ENCODE results near the gene LIPK.

The LIPK gene

GRCh38 chr10:88763441-88763840 is 57.4 kb downstream of the LIPK start:
- H3K27me3 ChIP-seq (ENCODE audit: low read depth, low read length) = no peaks in the 10 kb centered on the region
- H3K79me2 ChIP-seq (ENCODE audit: low read length) = peaks cover 15% of the 10 kb centered on the region

GRCh38 chr10:88764110-88764509 is 58.1 kb downstream of the LIPK start:
- Histone ChIP-seq H3K9me3 (ENCODE audit: insufficient read depth, low read length) (no peaks in the 10 kb centered on the region), H3K36me3 (replicated peaks; ENCODE audit: low read depth, low read length) (peaks cover 51% of the 10 kb centered on the region), H3K4me1 (ENCODE audit: low read length) (peaks cover 87% of the 10 kb centered on the region), H3K4me2 (ENCODE audit: low read length) (peak overlapping the region; percentile 56), H4K20me1 (ENCODE audit: insufficient read depth, low read length) (no peaks in the 10 kb centered on the region), H3K9ac (ENCODE audit: low read length) (peak overlapping the region; percentile 70), H3K27ac (ENCODE audit: low read length) (peak overlapping the region; percentile 99), H3K4me3 (ENCODE audit: low read length) (peak overlapping the region; percentile 26; the same call in 1 of the 2 replicates), H2AFZ (ENCODE audit: low read depth, low read length) (no peak overlapping the region), H3K27me3 (ENCODE audit: low read depth, low read length) (no peaks in the 10 kb centered on the region), H3K79me2 (ENCODE audit: low read length) (peaks cover 15% of the 10 kb centered on the region)
- no peak for TF ChIP-seq EZH2phosphoT487 (IDR thresholded peaks at IDR 0.05; ENCODE audit: low read depth)

More at GRCh38 chr10:88763441-88763840, 57.4 kb downstream of the LIPK start:
- no peak overlapping the region for H2AFZ ChIP-seq (ENCODE audit: low read depth, low read length)
- H3K4me1 ChIP-seq (ENCODE audit: low read length) = peaks cover 93% of the 10 kb centered on the region
- peak overlapping the region; percentile 26; the same call in 1 of the 2 replicates for H3K4me3 ChIP-seq (ENCODE audit: low read length)
- no peak for TF ChIP-seq EZH2phosphoT487 (IDR thresholded peaks at IDR 0.05; ENCODE audit: low read depth)
- no peaks in the 10 kb centered on the region for H4K20me1 ChIP-seq (ENCODE audit: insufficient read depth, low read length)
- peak overlapping the region; percentile 99 for H3K27ac ChIP-seq (ENCODE audit: low read length)
- H3K9me3 ChIP-seq (ENCODE audit: insufficient read depth, low read length) = no peaks in the 10 kb centered on the region
- H3K36me3 ChIP-seq (replicated peaks; ENCODE audit: low read depth, low read length) = peaks cover 45% of the 10 kb centered on the region
- peak overlapping the region; percentile 70; the same call in 1 of the 2 replicates for H3K9ac ChIP-seq (ENCODE audit: low read length)
- peak overlapping the region; percentile 56 for H3K4me2 ChIP-seq (ENCODE audit: low read length)

GRCh38 chr10:88765816-88766215 is 59.8 kb downstream of the LIPK start:
- TF ChIP-seq EZH2phosphoT487 (IDR thresholded peaks at IDR 0.05; ENCODE audit: low read depth) (no peak), CTCF (IDR thresholded peaks at IDR 0.05; ENCODE audit: low read depth, low read length) (no peak)
- no peaks in the 10 kb centered on the region for H3K9me3 ChIP-seq (ENCODE audit: insufficient read depth, low read length)
- H3K27me3 ChIP-seq (ENCODE audit: low read depth, low read length) = no peaks in the 10 kb centered on the region
- H4K20me1 ChIP-seq (ENCODE audit: insufficient read depth, low read length) = no peaks in the 10 kb centered on the region
- H3K9ac ChIP-seq (ENCODE audit: low read length) = peak overlapping the region; percentile 74; the same call in 1 of the 2 replicates
- peaks cover 64% of the 10 kb centered on the region for H3K36me3 ChIP-seq (replicated peaks; ENCODE audit: low read depth, low read length)
- H2AFZ ChIP-seq (ENCODE audit: low read depth, low read length) = no peak overlapping the region
- peaks cover 14% of the 10 kb centered on the region for H3K79me2 ChIP-seq (ENCODE audit: low read length)
- H3K4me2 ChIP-seq (ENCODE audit: low read length) = 0 out of 2 replicates have a peak overlapping the region, but pooled peaks have one; percentile 11
- peak overlapping the region; percentile 99 for H3K27ac ChIP-seq (ENCODE audit: low read length)
- no peak overlapping the region for H3K4me3 ChIP-seq (ENCODE audit: low read length)
- H3K4me1 ChIP-seq (ENCODE audit: low read length) = peaks cover 74% of the 10 kb centered on the region

DNA sequence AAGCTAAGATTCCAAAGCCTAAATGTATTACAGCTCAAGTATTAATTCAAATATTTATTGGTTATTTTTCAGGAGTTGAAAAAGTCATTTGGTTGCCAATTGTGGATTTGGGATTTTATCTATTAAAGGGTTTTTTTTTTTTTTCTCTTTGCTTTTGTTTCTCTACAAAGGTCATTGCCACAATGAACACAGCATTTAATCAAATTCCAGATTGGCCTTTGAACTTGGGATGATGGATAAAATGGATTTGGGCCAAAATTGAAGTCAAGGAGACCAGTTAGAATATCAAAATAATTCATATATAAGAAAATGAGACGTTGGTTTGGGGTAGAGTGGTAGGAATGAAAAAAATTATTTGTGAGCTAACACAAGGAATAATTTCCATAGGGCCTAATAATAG is 63.3 kb downstream of the LIPK start:
- no peak overlapping the region for H3K4me2 ChIP-seq (ENCODE audit: low read length)
- no peak overlapping the region for H2AFZ ChIP-seq (ENCODE audit: low read depth, low read length)
- peaks cover 72% of the 10 kb centered on the region for H3K36me3 ChIP-seq (replicated peaks; ENCODE audit: low read depth, low read length)
- no peak overlapping the region for H3K9ac ChIP-seq (ENCODE audit: low read length)
- H3K27ac ChIP-seq (ENCODE audit: low read length) = no peak overlapping the region
- H3K27me3 ChIP-seq (ENCODE audit: low read depth, low read length) = no peaks in the 10 kb centered on the region
- H3K79me2 ChIP-seq (ENCODE audit: low read length) = no peaks in the 10 kb centered on the region
- TF ChIP-seq CTCF (IDR thresholded peaks at IDR 0.05; ENCODE audit: low read depth, low read length) = no peak
- TF ChIP-seq EZH2phosphoT487 (IDR thresholded peaks at IDR 0.05; ENCODE audit: low read depth) = no peak
- peaks cover 38% of the 10 kb centered on the region for H3K4me1 ChIP-seq (ENCODE audit: low read length)
- no peaks in the 10 kb centered on the region; the same call in 1 of the 2 replicates for H3K9me3 ChIP-seq (ENCODE audit: insufficient read depth, low read length)
- no peaks in the 10 kb centered on the region for H4K20me1 ChIP-seq (ENCODE audit: insufficient read depth, low read length)
- no peak overlapping the region for H3K4me3 ChIP-seq (ENCODE audit: low read length)

GRCh38 chr10:88781206-88781605 is 75.2 kb downstream of the LIPK start:
- Histone ChIP-seq H3K4me1 (ENCODE audit: low read length) (peaks cover 6% of the 10 kb centered on the region), H3K36me3 (replicated peaks; ENCODE audit: low read depth, low read length) (peaks cover 22% of the 10 kb centered on the region), H3K9ac (ENCODE audit: low read length) (no peak overlapping the region)

More at GRCh38 chr10:88781206-88781605, 75.2 kb downstream of the LIPK start:
- Histone ChIP-seq H3K4me2 (ENCODE audit: low read length) (no peak overlapping the region), H3K4me3 (ENCODE audit: low read length) (no peak overlapping the region), H3K79me2 (ENCODE audit: low read length) (no peaks in the 10 kb centered on the region), H3K27ac (ENCODE audit: low read length) (no peak overlapping the region), H2AFZ (ENCODE audit: low read depth, low read length) (no peak overlapping the region), H3K9me3 (ENCODE audit: insufficient read depth, low read length) (no peaks in the 10 kb centered on the region), H3K27me3 (ENCODE audit: low read depth, low read length) (no peaks in the 10 kb centered on the region), H4K20me1 (ENCODE audit: insufficient read depth, low read length) (no peaks in the 10 kb centered on the region)
- TF ChIP-seq CTCF (IDR thresholded peaks at IDR 0.05; ENCODE audit: low read depth, low read length) (no peak), EZH2phosphoT487 (IDR thresholded peaks at IDR 0.05; ENCODE audit: low read depth) (no peak)

Data from OCI-LY3 (cell line).